GM03348 (cell line): ENCODE results near the gene SHLD1.

Source experiments
- DNase-seq: peaks from one replicate; pipeline ENCODE4 v3.0.0; 2012; ENCODE audit warnings: low spot score

SHLD1 gene

DNA sequence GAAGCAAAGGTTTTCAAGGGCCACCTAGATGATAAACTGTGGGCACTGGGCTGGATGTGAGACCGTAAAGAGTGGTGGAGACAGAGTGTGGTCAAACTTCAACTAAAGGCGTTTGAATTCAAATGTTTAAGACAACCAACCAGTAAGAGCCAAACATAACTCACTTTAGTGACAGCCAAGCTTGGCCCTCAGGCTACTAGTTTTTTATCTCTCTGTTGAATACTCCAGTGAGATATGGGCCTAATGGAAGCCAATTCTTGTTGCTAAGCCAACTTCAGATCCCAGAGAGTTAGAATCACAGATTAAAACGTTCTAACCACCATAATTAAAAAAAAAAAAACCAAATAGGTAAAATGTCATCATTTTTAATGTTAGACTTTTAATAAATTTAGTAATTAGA is 142.9 kb downstream of the SHLD1 start:
- no peak for DNase-seq

DNA sequence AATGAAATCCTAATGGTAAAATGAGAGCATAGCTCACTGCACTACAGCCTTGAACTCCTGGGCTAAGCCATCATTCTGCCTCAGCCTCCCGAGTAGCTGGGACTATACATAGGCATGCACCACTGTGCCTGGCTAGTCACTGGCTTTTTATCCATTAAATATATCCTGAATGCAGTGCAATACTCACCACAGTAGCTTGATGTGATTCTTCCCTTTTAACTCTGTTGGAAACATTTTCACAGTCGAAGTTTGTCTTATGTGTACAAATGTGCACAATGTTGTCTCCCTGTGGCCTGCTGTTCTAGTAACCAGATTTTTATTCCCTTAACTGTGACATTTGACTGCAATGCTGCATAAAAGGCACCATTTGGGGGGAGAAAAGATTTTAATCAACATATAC is 143.4 kb downstream of the SHLD1 start:
- DNase-seq = no peak

DNA sequence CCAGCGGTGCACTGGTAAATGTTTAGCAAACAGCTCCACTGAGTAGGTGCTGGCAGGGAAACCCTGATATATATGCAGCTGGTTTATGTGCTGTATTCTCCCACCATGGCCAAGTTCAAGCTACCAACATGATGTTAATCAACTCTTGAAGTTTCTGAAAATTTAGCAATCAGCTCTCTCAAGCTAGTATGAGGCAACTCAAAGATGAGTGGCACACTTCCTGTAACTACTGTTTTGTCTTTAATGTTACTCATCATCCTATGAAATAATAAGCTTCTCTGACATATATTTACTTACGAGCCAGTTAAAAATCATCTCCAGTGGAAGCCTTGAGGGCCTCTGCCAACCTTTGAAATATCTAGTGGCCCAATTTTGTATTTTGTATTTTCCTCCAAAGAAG is 145.4 kb downstream of the SHLD1 start:
- DNase-seq = no peak

DNA sequence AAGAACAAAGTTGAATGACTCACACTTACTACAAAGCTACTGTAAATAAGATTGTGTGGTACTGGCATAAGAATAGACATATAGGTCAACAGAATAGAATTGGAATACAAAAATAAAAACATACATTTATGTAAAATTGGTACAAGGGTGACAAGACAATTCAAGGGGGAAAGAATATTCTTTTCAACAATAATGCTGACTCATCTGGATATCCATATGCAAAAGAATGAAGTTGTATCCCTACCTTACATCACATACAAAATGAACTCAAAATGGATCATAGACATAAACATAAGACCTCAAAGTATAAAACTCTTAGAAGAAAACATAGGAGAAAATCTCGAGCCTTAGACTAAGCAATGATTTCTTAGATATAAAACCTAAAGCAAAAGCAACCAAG is 149.2 kb downstream of the SHLD1 start:
- no peak for DNase-seq

DNA sequence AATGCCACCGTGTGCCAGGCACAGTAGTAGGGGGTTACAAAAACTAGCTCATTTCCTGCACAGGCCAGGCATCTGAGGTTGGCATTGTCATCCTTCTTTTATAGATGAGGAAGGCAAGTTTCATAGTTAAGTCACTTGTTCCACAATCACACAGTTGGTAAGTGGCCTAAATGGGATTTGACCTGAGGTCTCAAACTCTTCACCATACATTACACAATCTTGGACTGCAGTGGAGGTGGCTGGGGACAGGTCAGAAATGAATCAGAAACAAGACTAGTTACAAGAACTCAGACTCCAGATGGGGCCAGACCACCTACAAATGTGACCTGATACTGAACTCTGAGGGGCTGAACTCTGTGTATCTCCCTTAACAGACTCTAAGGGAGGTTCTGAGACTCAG is 150.7 kb downstream of the SHLD1 start:
- DNase-seq = no peak

DNA sequence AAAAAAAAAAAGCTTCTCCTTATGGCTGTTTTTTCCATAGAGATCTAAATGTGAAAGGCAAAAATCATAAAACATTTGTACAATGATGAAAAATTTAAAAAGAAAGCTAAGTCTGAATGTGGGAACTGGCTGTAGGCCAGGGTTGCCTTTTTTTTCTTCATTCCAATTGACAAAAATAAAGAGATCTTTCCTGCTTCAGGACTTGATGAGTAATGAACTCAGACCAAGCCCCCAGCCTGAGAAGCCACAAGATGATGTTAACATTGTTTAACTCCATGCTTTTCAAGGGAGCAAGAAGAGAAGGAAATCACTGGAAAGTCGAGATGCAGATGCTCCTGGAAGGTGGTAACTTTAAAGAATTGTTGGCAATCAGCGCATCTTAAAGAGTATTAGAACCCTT is 158.8 kb downstream of the SHLD1 start:
- DNase-seq = no peak

DNA sequence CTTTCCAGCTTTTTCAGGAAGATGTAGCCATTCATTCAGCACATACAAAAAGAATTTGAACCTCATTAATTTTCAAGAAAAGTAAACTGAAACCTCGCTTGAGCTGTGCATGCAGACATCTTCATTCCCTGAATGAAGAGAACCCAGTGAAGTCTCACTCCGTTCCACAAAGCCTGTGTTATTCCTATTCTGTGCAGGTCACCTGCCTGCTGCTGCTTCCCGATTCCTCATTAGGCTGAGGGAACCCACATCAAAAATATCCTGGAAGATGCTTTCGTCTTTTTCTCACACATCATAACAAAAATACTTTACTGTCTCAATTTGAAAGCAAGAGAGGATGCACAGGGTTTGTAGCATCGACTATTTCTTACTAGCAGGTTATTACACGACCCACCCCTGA is 160.0 kb downstream of the SHLD1 start:
- DNase-seq = no peak

DNA sequence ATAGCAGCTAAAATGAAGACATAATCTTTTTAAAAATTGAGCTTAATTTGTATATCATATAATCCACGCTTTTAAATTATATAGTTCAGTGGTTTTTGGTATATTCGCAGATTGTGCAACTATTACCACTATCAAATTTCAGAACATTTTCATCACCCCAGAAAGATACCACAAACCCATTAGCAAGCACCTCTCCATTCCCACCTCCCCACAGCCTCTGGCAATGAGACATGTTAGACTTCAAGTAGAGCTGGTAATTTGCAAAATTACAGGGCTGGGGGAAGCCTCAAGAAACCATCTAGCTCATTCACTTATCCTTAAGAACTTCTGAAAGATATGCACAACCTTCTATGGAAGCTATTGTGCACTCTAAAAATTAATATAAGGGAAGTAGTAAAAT is 163.0 kb downstream of the SHLD1 start:
- DNase-seq = no peak
